ENCODE data around the gene RIN3. TPM values are rescaled to one million over a fixed set of nuclear protein-coding genes. Genes with fewer than 3 reads are reported as not detected.

Gene RIN3
- total and polyA plus RNA-seq, 2 of the 4 experiments (the other 2 are of a cell fraction) = 2.5 to 11.1 TPM

DNA sequence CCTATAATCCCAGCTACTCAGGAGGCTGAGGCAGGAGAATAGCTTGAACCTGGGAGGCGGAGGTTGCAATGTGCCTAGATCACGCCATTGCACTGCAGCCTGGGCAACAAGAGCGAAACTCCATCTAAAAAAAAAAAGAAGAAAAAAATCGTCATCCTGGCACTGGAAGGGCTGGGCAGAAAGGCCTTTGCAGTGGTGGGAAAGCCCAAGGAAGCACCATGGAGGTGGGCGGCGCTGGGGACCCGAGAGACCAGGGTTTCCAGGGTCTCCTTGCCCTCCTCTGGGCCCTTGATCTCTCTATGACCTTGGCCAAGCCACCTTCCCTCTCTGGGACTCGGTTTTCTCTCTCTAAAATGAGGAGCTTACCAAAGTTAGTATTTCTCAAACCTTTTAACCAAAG, 169.5 kb downstream of the RIN3 start:
- no peak overlapping the region for H3K27ac ChIP-seq (ENCODE audit: insufficient read depth, low read length)
- H4K5ac ChIP-seq (ENCODE audit: low read depth, low read length) = no peak overlapping the region
- H3K23ac ChIP-seq (ENCODE audit: low read depth, low read length) = no peak overlapping the region
- no peak overlapping the region for H3K4me2 ChIP-seq (ENCODE audit: low read depth, low read length)
- no peak overlapping the region for H2BK5ac ChIP-seq (ENCODE audit: low read depth, low read length, poor library complexity, severe bottlenecking)
- no peak overlapping the region for H3K56ac ChIP-seq (ENCODE audit: extremely low read depth, insufficient read depth, low read length)
- no peak overlapping the region for H3K18ac ChIP-seq (ENCODE audit: low read depth, low read length)
- ATAC-seq (ENCODE audit: low read depth) (no peak), DNase-seq (no peak)
- H3K9me3 ChIP-seq (ENCODE audit: control insufficient read depth, insufficient read depth, low read length) = 0 out of 2 replicates have a peak, but pooled peaks cover 2% of the 10 kb centered on the region
- H2AK5ac ChIP-seq (ENCODE audit: low read depth, low read length) = no peak overlapping the region
- no peak overlapping the region for H3K4me3 ChIP-seq (ENCODE audit: insufficient read depth, low read depth, low read length)
- H3K4me1 ChIP-seq (ENCODE audit: control insufficient read depth, insufficient read depth, low read length) = 0 out of 2 replicates have a peak, but pooled peaks cover 2% of the 10 kb centered on the region
- H3K27me3 ChIP-seq (ENCODE audit: control insufficient read depth, insufficient read depth, low read length) = no peaks in the 10 kb centered on the region
- no peak overlapping the region for H4K91ac ChIP-seq (ENCODE audit: insufficient read depth, low read depth, low read length)
- H3K36me3 ChIP-seq (ENCODE audit: control insufficient read depth, insufficient read depth, low read length) = peaks cover 39% of the 10 kb centered on the region
- no peak overlapping the region for H3K4ac ChIP-seq (ENCODE audit: low read depth, low read length)
- intact Hi-C loops (cut with micrococcal nuclease) (loop anchor here (5.0 kb wide), 2 partner anchors 81 to 171 kb away; partner anchors contain the start of gene RIN3), dilution Hi-C loops (cut with HindIII; ENCODE audit: low sequenced_read_pairs, unreplicated experiment) (no loop called here), in situ Hi-C loops (cut with MboI; ENCODE audit: low sequenced_read_pairs) (loop anchor here (10.0 kb wide), 1 partner anchor 558 kb away; the partner anchor contains the start of genes CPSF2 and NDUFB1)
- no CpG with 5 or more reads among the region's 8 CpGs for WGBS, 2 experiments (ENCODE audit: extremely low coverage in 2 of 2, insufficient read length in 1 of 2)
- no peak overlapping the region for H2BK20ac ChIP-seq (ENCODE audit: low read depth, low read length)
- no peak overlapping the region for H2AFZ ChIP-seq (replicated peaks; ENCODE audit: low read length, poor library complexity)
- H3K79me1 ChIP-seq (ENCODE audit: low read depth in 1 of 2, low read length in 2 of 2) = peaks cover 0 to 5% of the 10 kb centered on the region in 2 experiments; a peak in 1 of 4 replicates
- no peak overlapping the region for H3K9ac ChIP-seq (ENCODE audit: low read depth, low read length)
- H2AK9ac ChIP-seq (replicated peaks; ENCODE audit: low read depth, low read length, poor library complexity) = no peak overlapping the region
- no peak overlapping the region for H2BK120ac ChIP-seq (ENCODE audit: low read depth, low read length)
- CTCF ChIA-PET = interaction anchor here (1.9 kb wide), 1 partner anchor 13 kb away, joined by 6 read pairs; no protein-coding TSS in a partner anchor
- H4K20me1 ChIP-seq (ENCODE audit: insufficient read depth, low read length) = 0 out of 2 replicates have a peak, but pooled peaks cover 4% of the 10 kb centered on the region
- POLR2A ChIA-PET (ENCODE audit: unreplicated experiment) = interaction anchor here (0.7 kb wide), 1 partner anchor 282 kb away, joined by 5 read pairs; no protein-coding TSS in a partner anchor
- no peak overlapping the region for H2BK15ac ChIP-seq (ENCODE audit: low read depth, low read length)
- H3K14ac ChIP-seq (replicated peaks; ENCODE audit: low read depth, low read length) = no peak overlapping the region
- H4K8ac ChIP-seq (ENCODE audit: low read depth in 2 of 2, low read length in 2 of 2) = no peak overlapping the region
- BruUV-seq (replicated peaks) = no TSS peak
- TF ChIP-seq, protein P1, sequence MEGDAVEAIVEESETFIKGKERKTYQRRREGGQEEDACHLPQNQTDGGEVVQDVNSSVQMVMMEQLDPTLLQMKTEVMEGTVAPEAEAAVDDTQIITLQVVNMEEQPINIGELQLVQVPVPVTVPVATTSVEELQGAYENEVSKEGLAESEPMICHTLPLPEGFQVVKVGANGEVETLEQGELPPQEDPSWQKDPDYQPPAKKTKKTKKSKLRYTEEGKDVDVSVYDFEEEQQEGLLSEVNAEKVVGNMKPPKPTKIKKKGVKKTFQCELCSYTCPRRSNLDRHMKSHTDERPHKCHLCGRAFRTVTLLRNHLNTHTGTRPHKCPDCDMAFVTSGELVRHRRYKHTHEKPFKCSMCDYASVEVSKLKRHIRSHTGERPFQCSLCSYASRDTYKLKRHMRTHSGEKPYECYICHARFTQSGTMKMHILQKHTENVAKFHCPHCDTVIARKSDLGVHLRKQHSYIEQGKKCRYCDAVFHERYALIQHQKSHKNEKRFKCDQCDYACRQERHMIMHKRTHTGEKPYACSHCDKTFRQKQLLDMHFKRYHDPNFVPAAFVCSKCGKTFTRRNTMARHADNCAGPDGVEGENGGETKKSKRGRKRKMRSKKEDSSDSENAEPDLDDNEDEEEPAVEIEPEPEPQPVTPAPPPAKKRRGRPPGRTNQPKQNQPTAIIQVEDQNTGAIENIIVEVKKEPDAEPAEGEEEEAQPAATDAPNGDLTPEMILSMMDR (conservative IDR thresholded peaks at IDR 0.05; ENCODE audit: low read depth, low read length) = no peak
- TF ChIP-seq RCOR1 (IDR thresholded peaks at IDR 0.05; ENCODE audit: insufficient replicate concordance, low read length) (no peak), CHD1 (IDR thresholded peaks at IDR 0.05; ENCODE audit: low read depth, low read length) (no peak), FOS (IDR thresholded peaks at IDR 0.05; ENCODE audit: low read depth, low read length) (no peak), MAFK (IDR thresholded peaks at IDR 0.05; ENCODE audit: low read depth, low read length) (no peak), BHLHE40 (IDR thresholded peaks at IDR 0.05; ENCODE audit: low read depth, low read length) (no peak), NFE2L2 (IDR thresholded peaks at IDR 0.05; ENCODE audit: low read depth, low read length) (no peak), POLR2A (IDR thresholded peaks at IDR 0.05; ENCODE audit: low read depth, low read length) (no peak), CEBPB (IDR thresholded peaks at IDR 0.05; ENCODE audit: low read depth, low read length) (no peak), RFX5 (IDR thresholded peaks at IDR 0.05; ENCODE audit: low read depth, low read length) (no peak), SMC3 (IDR thresholded peaks at IDR 0.05; ENCODE audit: low read depth, low read length) (no peak), MXI1 (IDR thresholded peaks at IDR 0.05; ENCODE audit: borderline replicate concordance, low read depth, low read length) (no peak), MAZ (IDR thresholded peaks at IDR 0.05; ENCODE audit: borderline replicate concordance, low read depth, low read length) (no peak), RAD21 (IDR thresholded peaks at IDR 0.05; ENCODE audit: low read length) (no peak)
- TF ChIP-seq, protein P2, sequence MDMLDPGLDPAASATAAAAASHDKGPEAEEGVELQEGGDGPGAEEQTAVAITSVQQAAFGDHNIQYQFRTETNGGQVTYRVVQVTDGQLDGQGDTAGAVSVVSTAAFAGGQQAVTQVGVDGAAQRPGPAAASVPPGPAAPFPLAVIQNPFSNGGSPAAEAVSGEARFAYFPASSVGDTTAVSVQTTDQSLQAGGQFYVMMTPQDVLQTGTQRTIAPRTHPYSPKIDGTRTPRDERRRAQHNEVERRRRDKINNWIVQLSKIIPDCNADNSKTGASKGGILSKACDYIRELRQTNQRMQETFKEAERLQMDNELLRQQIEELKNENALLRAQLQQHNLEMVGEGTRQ (IDR thresholded peaks at IDR 0.05; ENCODE audit: low read depth, low read length) = no peak
- TF ChIP-seq, protein P3, sequence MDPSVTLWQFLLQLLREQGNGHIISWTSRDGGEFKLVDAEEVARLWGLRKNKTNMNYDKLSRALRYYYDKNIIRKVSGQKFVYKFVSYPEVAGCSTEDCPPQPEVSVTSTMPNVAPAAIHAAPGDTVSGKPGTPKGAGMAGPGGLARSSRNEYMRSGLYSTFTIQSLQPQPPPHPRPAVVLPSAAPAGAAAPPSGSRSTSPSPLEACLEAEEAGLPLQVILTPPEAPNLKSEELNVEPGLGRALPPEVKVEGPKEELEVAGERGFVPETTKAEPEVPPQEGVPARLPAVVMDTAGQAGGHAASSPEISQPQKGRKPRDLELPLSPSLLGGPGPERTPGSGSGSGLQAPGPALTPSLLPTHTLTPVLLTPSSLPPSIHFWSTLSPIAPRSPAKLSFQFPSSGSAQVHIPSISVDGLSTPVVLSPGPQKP (IDR thresholded peaks at IDR 0.05; ENCODE audit: borderline replicate concordance, low read depth, low read length) = no peak
- H3K9me1 ChIP-seq (ENCODE audit: insufficient read depth, low read length) = no peaks in the 10 kb centered on the region; the same call in 1 of the 2 replicates
